Type B pancreatic cell (in vitro differentiated cells): ENCODE data around the gene GCM1. TPM values are rescaled to one million over a fixed set of nuclear protein-coding genes. Genes with fewer than 3 reads are reported as not detected.

Experiments
- DNase-seq: peaks from one replicate; pipeline ENCODE4 v3.0.0; 2021; ENCODE audit warnings: mixed read lengths; ENCODE audit not compliant: unreplicated experiment; ENCODE audit errors: extremely low spot score
- H3K27ac Mint-ChIP-seq: 2 replicates; pipeline ENCODE4 v1.8.0; 2021; ENCODE audit warnings: mild to moderate bottlenecking, mixed read lengths
- H3K27me3 Mint-ChIP-seq: 2 replicates; pipeline ENCODE4 v1.8.0; 2021; ENCODE audit warnings: mixed read lengths
- H3K36me3 Mint-ChIP-seq: 2 replicates; pipeline ENCODE4 v1.8.0; 2021; ENCODE audit warnings: mixed read lengths
- H3K4me1 Mint-ChIP-seq: one replicate; pipeline ENCODE4 v1.8.0; 2021; ENCODE audit warnings: mixed read lengths; ENCODE audit not compliant: unreplicated experiment
- H3K4me3 Mint-ChIP-seq: 2 replicates; pipeline ENCODE4 v1.8.0; 2021; ENCODE audit warnings: mild to moderate bottlenecking, mixed read lengths
- H3K9me3 Mint-ChIP-seq: 2 replicates; pipeline ENCODE4 v1.8.0; 2021; ENCODE audit warnings: mixed read lengths
- CTCF ChIP-seq: fragments of 200-600 bp; sonication (generic); conservative IDR thresholded peaks from 2 replicates; pipeline ENCODE4 v1.5.0; 2021; ENCODE audit warnings: antibody characterized with exemption, mild to moderate bottlenecking
- total RNA-seq: library from RNA; stranded (reverse); gene quantifications from 2 replicates; pipeline ENCODE4 v1.2.1, GENCODE V29; 2021; ENCODE audit warnings: low replicate concordance

The GCM1 gene
- total RNA-seq, 1 donor from 2014 or later: not detected

GRCh38 chr6:53136000-53136609 is 12.5 kb downstream of the GCM1 start:
- no peak for TF ChIP-seq CTCF
- H3K4me3 Mint-ChIP-seq: no peak overlapping the region
- no peak overlapping the region for H3K27ac Mint-ChIP-seq
- H3K9me3 Mint-ChIP-seq: no peaks in the 10 kb centered on the region
- H3K27me3 Mint-ChIP-seq: no peaks in the 10 kb centered on the region
- no peak for DNase-seq
- H3K36me3 Mint-ChIP-seq: no peaks in the 10 kb centered on the region
- H3K4me1 Mint-ChIP-seq: no peaks in the 10 kb centered on the region

- TF ChIP-seq CTCF: no peak
- no peak for DNase-seq
- peaks cover 5% of the 10 kb centered on the region for H3K4me1 Mint-ChIP-seq
- no peaks in the 10 kb centered on the region for H3K36me3 Mint-ChIP-seq
- H3K9me3 Mint-ChIP-seq: no peaks in the 10 kb centered on the region
- H3K27ac Mint-ChIP-seq: no peak overlapping the region
- no peak overlapping the region for H3K4me3 Mint-ChIP-seq
- H3K27me3 Mint-ChIP-seq: no peaks in the 10 kb centered on the region
Observed at GRCh38 chr6:53134601-53135235, 13.9 kb downstream of the GCM1 start.

DNA sequence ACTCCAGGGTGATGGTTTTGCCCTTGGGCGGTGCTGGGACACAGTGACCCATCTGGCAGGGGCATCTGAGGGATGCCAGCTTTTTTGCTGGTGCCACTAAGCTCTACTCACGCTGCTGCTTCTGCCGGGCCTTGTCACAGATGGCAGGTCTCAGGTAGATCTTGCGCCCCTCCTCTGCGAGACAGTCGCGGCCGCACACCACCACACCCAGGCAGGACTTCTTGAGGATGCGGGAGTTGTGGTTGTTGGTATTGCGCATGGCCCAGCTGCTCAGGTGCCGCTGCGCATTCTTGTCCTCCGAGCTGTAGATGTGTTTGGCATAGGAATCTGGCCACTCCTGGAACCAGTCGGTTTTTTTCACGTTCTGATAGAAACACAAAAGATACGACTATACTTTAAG is 14.7 kb downstream of the GCM1 start:
- H3K36me3 Mint-ChIP-seq: no peaks in the 10 kb centered on the region
- no peaks in the 10 kb centered on the region for H3K27me3 Mint-ChIP-seq
- H3K9me3 Mint-ChIP-seq: no peaks in the 10 kb centered on the region
- no peak for DNase-seq
- TF ChIP-seq CTCF: no peak
- no peak overlapping the region for H3K4me3 Mint-ChIP-seq
- H3K4me1 Mint-ChIP-seq: peaks cover 5% of the 10 kb centered on the region
- H3K27ac Mint-ChIP-seq: no peak overlapping the region

DNA sequence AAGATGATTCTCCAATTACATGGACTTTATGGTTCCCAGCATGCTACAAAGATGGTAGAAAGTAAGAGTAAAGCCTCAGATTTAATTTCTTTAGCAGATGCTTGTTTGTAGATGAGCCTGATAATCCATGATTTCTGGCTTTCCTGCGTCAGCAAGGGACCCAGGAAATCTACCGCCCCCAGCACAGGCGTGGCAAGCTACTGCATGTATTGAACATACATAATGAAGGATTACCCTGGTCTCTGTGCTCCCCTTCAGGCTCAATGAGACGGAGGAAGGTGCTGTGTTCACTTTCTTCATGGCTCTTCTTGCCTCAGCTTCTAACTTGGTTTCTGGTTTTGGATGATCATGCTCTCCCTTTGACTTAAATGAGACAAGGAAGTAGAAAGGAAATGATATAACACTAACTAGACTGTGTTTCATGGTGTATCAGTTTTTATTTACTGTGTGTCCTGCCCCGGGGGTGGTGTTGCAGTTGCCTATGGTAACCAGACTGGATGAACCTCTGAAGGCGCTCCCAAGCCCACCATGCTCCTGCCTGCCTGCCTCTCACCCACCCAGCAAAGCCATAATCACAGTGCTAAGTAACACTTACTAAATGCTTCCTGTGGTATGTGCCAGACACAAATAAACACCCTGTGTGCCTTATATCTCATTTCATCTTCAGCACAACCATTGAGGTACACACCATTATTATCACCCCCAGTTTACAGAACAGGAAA is 17.9 kb downstream of the GCM1 start:
- H3K4me3 Mint-ChIP-seq: no peak overlapping the region
- no peaks in the 10 kb centered on the region for H3K36me3 Mint-ChIP-seq
- DNase-seq: no peak
- H3K4me1 Mint-ChIP-seq: peaks cover 5% of the 10 kb centered on the region
- no peak for TF ChIP-seq CTCF
- no peaks in the 10 kb centered on the region for H3K9me3 Mint-ChIP-seq
- H3K27ac Mint-ChIP-seq: no peak overlapping the region
- H3K27me3 Mint-ChIP-seq: peaks cover 5% of the 10 kb centered on the region

- Mint-ChIP-seq H3K9me3 (no peaks in the 10 kb centered on the region), H3K4me1 (peaks cover 5% of the 10 kb centered on the region), H3K27ac (no peak overlapping the region), H3K27me3 (peaks cover 5% of the 10 kb centered on the region), H3K4me3 (no peak overlapping the region), H3K36me3 (no peaks in the 10 kb centered on the region)
- TF ChIP-seq CTCF: no peak
- no peak for DNase-seq
Observed at GRCh38 chr6:53128842-53129241, 19.8 kb downstream of the GCM1 start.
